H1 (cell line): ENCODE data around the gene ADARB2. TPM values are rescaled to one million over a fixed set of nuclear protein-coding genes. Genes with fewer than 3 reads are reported as not detected.

ENCODE experiments used
- CEBPB ChIP-seq: IDR thresholded peaks from 2 replicates; pipeline ENCODE4 v1.6.1; 2012; ENCODE audit warnings: low read depth, low read length
- CHD2 ChIP-seq: IDR thresholded peaks from 2 replicates; pipeline ENCODE4 v1.6.1; 2012; ENCODE audit warnings: low read length, improper control_type of control experiment
- RNF2 ChIP-seq: fragments of 200-900, 300-1000 bp; sonication (generic); IDR thresholded peaks from 2 replicates; pipeline ENCODE4 v1.7.1; 2016; ENCODE audit warnings: borderline replicate concordance, low read depth, mild to moderate bottlenecking, antibody characterized with exemption, low read length; ENCODE audit not compliant: poor library complexity, severe bottlenecking; ENCODE audit errors: missing control alignments
- SIN3A ChIP-seq, 2 experiments: IDR thresholded peaks in 1 of 2; conservative IDR thresholded peaks in 1 of 2; 2 replicates each; pipeline ENCODE4 v1.6.1; 2011 to 2012; ENCODE audit warnings: low read length in 2 of 2, improper control_type of control experiment in 1 of 2, low read depth in 1 of 2, mild to moderate bottlenecking in 1 of 2
- SP4 ChIP-seq: IDR thresholded peaks from 2 replicates; pipeline ENCODE4 v1.6.1; 2012; ENCODE audit warnings: low read length, inconsistent platforms
- USF2 ChIP-seq: IDR thresholded peaks from 2 replicates; pipeline ENCODE4 v1.6.1; 2011; ENCODE audit warnings: low read length, improper control_type of control experiment
- ZNF274 ChIP-seq: IDR thresholded peaks from 2 replicates; pipeline ENCODE4 v1.7.0; 2012; ENCODE audit warnings: low read length, borderline replicate concordance; ENCODE audit errors: extremely low read depth
- polyA plus RNA-seq, 7 experiments: library from polyadenylated mRNA; depleted of rRNA in 3 of 7; stranded (reverse) in 5 of 7; unstranded in 2 of 7; fragments of >200 nt in 5 of 7; fragments of 200-250 nt in 2 of 7; gene quantifications; 1 replicate in 5 of 7; 2 replicates in 1 of 7; 4 replicates in 1 of 7; pipeline versions ENCODE4 v1.2.1 to v1.2.3, GENCODE V29; 2011 to 2013; ENCODE audit warnings: missing spikeins in 2 of 7, mixed read lengths in 2 of 7
- total RNA-seq: library from RNA; stranded (reverse); fragmentation: NEBNext Ultra II Directional; extraction: Animal tissue kit (Norgen Biotek cat#: 25700); gene quantifications from 2 replicates; pipeline ENCODE4 v1.2.1, GENCODE V29; 2021

Gene ADARB2
- total and polyA plus RNA-seq, 2 of the 8 experiments (the other 6 are each of a cell fraction or from before 2014, with no cell fraction given) = 2.2 to 2.8 TPM

DNA sequence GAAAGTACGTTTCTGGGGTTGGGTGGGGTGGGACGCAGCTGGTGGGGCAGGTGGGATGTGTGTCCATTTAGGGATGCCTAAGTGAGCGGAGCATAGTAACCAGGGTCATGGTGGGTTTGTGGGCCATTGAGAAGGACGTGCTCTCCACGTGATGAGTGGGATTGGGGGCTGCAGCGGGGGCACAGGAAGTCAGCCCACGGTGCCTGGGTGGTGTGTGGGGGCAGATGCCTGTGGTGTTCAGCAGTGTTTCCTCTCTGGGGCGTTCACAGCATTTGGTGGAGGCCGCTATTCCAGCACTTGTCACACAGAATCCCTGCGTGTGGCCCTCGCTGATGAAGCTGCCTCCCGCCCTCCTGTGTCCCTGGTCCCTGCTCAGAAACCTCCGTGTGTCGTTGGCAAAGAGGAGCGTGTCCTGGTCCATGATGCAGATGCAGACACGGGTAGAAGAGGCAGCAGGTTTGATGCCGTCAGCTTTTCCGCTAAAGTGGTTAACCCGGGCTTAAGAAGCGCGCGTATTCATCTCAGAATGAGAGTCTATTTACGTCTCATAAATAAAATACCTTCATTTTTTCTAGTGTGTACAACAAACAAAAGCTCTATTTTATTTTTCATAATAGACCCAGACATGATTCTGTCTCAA lies 274.2 kb downstream of the ADARB2 start (continued):
- TF ChIP-seq CHD2 (no peak), USF2 (no peak), RNF2 (no peak), SP4 (no peak), SIN3A (conservative IDR thresholded peaks at IDR 0.05 in 1 of 2, IDR thresholded peaks at IDR 0.05 in 1 of 2; ENCODE audit: low read depth in 1 of 2, low read length in 2 of 2) (no peak), CEBPB (no peak), ZNF274 (no peak)
